ENCODE results near the gene ANKRD33B. TPM values are rescaled to one million over a fixed set of nuclear protein-coding genes. Genes with fewer than 3 reads are reported as not detected.

Gene ANKRD33B
- polyA plus RNA-seq, 1 experiment = 3.4 TPM

DNA sequence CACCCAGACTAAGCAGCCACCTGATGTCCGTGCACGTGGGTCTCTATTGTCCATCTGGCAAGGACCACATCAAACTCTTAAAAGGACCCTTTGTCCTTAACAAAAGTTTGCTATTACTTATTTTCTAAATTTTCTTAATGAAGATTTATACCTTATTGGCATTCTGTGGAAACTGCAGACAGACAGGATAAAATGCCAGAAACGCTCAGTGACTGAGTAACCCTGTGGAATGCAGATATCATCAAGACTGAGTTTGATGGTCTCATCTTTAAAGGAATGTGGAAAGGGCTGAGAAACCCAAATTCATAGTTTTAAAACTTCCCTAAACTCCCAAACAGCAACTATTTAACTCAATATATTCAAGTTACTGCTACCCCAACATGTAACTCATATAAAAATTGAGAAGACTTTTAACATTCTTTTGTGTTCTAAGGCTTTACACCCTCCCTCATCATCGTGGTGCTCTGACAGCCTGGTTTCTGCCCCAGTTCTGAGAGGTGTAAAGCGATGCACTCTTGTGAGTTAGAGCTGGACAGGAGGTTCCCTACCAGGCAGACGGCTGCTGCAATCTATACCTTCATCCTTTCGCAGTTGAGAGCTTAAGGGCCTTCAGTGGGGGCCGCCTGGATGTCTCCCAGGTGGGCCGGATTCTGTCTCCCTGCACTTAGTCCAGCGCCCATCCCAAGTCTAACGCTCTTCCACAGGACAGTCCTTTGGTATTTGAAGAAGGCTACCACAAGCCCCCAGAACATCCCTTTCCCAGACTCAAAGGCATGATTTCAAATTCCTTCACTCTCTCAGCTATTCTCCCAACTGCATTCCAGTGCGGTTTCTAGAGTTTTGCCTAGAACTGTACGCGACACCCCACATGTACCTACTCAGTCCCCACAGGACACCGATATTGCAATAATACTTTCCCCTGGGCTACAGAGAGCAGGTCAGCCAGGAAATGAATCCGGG is 128.2 kb downstream of the ANKRD33B start:
- Histone ChIP-seq H3K4me3 (ENCODE audit: low read depth, low read length) (no peak overlapping the region), H3K36me3 (ENCODE audit: control insufficient read depth, insufficient read depth, low read length) (peaks cover 1% of the 10 kb centered on the region), H3K27me3 (ENCODE audit: control insufficient read depth, insufficient read depth, low read length) (no peaks in the 10 kb centered on the region)
- CTCF ChIA-PET = interaction anchor here (0.6 to 4.4 kb wide), 7 partner anchors 10 to 362 kb away, joined by 3 to 22 read pairs (median 4); partner anchors contain the start of gene DAP
- POLR2A ChIA-PET = no interaction called here
- no peak for DNase-seq (ENCODE audit: low read depth)
- TF ChIP-seq, protein P1, sequence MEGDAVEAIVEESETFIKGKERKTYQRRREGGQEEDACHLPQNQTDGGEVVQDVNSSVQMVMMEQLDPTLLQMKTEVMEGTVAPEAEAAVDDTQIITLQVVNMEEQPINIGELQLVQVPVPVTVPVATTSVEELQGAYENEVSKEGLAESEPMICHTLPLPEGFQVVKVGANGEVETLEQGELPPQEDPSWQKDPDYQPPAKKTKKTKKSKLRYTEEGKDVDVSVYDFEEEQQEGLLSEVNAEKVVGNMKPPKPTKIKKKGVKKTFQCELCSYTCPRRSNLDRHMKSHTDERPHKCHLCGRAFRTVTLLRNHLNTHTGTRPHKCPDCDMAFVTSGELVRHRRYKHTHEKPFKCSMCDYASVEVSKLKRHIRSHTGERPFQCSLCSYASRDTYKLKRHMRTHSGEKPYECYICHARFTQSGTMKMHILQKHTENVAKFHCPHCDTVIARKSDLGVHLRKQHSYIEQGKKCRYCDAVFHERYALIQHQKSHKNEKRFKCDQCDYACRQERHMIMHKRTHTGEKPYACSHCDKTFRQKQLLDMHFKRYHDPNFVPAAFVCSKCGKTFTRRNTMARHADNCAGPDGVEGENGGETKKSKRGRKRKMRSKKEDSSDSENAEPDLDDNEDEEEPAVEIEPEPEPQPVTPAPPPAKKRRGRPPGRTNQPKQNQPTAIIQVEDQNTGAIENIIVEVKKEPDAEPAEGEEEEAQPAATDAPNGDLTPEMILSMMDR (IDR thresholded peaks at IDR 0.05; ENCODE audit: insufficient read depth, low read depth, low read length) = no peak

DNA sequence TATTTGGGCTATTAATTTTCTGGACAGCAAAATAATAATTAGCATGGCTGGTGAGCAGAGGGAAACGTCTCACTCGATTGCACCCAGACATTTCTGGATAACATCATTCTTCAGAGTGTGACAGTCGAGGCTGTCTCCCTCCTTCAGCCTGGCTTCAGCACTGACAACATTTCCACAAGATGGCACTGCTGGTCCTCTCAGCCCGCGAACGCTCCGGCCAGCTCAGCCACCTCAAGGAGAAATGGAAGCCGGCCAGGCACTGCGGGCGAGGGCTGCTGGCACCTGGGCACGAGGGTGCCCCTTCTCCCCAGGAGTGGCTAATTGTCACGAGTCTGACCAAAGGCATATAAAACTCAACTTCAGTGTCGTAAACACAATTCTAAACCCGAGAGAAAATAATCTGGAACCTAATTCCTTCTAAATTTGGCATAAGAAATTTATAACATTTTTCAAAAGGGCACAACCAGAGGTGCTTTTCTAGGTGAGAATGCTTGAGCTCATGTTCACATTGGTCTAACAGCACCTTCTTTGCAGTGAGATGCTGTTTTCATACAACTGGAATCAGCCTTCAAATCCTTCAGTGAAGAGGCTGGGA is 131.3 kb downstream of the ANKRD33B start:
- TF ChIP-seq, protein P1 (IDR thresholded peaks at IDR 0.05; ENCODE audit: insufficient read depth, low read depth, low read length) = peak; percentile 83
- POLR2A ChIA-PET = no interaction called here
- Histone ChIP-seq H3K27me3 (ENCODE audit: control insufficient read depth, insufficient read depth, low read length) (no peaks in the 10 kb centered on the region), H3K36me3 (ENCODE audit: control insufficient read depth, insufficient read depth, low read length) (0 out of 2 replicates have a peak, but pooled peaks cover 1% of the 10 kb centered on the region), H3K4me3 (ENCODE audit: low read depth, low read length) (no peak overlapping the region)
- DNase-seq (ENCODE audit: low read depth) = no peak
- CTCF ChIA-PET = interaction anchor here (0.6 to 2.9 kb wide), 20 partner anchors 10 to 1329 kb away, joined by 3 to 14 read pairs (median 4); no protein-coding TSS in a partner anchor

DNA sequence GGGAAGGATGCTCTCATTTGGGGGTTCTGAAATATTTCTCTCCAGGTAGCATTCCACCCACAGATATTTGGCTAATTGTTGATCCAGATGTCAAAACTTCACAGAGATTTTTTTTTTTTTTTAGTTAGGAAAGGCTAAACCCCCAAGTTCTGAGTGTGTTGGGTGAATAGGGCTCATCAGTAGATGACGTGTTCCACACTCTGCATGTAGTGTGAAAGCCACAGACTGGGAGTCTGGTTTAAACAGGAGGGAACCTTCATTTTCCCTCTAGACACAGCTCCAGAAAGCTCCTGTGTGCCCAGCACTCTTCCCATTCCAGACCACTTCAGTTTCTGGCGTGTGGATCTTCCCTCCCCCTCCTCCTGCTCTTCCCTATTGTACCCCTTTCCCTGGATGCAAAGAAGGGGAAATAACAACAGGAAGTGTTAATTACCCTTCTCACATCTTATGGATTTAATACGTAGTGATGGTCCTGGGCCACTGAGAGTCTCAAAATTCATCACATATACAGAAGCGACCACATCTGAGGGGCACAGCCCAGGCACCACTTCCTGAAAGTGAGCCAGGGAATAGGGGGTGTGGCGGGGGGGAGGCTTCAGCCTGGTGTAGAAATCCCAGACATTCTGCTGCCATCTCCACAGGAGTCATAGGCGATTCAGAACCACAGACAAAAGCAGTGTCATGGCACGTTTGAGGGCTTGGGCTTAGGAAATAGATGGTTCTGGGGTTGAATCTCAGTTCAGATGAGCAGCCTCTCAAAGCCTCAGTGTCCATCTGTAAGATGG is 132.1 kb downstream of the ANKRD33B start:
- no peak for DNase-seq (ENCODE audit: low read depth)
- ChIA-PET POLR2A (no interaction called here), CTCF (interaction anchor here (0.6 to 2.9 kb wide), 18 partner anchors 11 to 1328 kb away, joined by 3 to 14 read pairs (median 3); no protein-coding TSS in a partner anchor)
- H3K4me3 ChIP-seq (ENCODE audit: low read depth, low read length) = no peak overlapping the region
- TF ChIP-seq, protein P1 (IDR thresholded peaks at IDR 0.05; ENCODE audit: insufficient read depth, low read depth, low read length) = no peak
- H3K36me3 ChIP-seq (ENCODE audit: control insufficient read depth, insufficient read depth, low read length) = 0 out of 2 replicates have a peak, but pooled peaks cover 1% of the 10 kb centered on the region
- H3K27me3 ChIP-seq (ENCODE audit: control insufficient read depth, insufficient read depth, low read length) = no peaks in the 10 kb centered on the region

DNA sequence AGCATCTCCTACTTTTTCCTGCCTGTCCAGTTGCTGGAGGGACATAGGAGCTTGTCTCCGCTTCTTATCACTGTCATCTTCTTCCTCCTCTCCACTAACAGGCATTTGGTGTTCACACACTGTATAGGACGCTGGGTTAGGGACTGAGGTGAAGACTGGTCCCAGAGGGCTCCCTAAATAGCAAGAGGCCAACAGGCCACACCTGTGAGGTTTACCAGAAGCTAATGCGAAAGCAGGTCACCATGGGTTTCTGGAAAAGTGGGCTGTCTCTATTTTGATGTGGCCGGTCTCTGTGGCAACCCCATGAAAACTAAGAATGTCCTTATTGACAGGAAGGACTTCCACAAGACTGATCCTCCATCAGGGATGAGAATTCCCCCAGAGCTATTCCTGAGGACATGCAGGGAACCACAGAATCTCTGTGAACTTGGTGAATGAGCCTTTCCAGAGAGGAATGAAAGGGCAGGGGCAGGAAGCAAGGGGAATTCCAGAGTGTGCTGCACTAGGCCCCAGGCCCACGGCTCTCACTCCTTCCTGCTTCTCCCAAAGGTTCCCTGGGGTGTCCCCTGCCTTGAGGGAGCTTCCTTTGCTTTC is 135.5 kb downstream of the ANKRD33B start:
- Histone ChIP-seq H3K36me3 (ENCODE audit: control insufficient read depth, insufficient read depth, low read length) (0 out of 2 replicates have a peak, but pooled peaks cover 1% of the 10 kb centered on the region), H3K4me3 (ENCODE audit: low read depth, low read length) (no peak overlapping the region), H3K27me3 (ENCODE audit: control insufficient read depth, insufficient read depth, low read length) (no peaks in the 10 kb centered on the region)
- no peak for DNase-seq (ENCODE audit: low read depth)
- POLR2A ChIA-PET = no interaction called here
- TF ChIP-seq, protein P1 (IDR thresholded peaks at IDR 0.05; ENCODE audit: insufficient read depth, low read depth, low read length) = no peak
- CTCF ChIA-PET = interaction anchor here (0.7 to 0.8 kb wide), 2 partner anchors 9 to 483 kb away, joined by 3 read pairs; no protein-coding TSS in a partner anchor
